HG03095 (cell line): ENCODE results near the gene SLC30A9.

Experiments
- ATAC-seq: cut with Tn5 transposase; IDR thresholded peaks from one replicate; pipeline ENCODE4 v1.9.1; 2021; ENCODE audit warnings: moderate library complexity; ENCODE audit not compliant: unreplicated experiment

Gene SLC30A9

GRCh38 chr4:42133006-42133405 lies 142.7 kb downstream of the SLC30A9 start:
- no peak for ATAC-seq

GRCh38 chr4:42136371-42136770 lies 146.0 kb downstream of the SLC30A9 start:
- no peak for ATAC-seq
